ENCODE results near the gene R3HCC1L. TPM values are rescaled to one million over a fixed set of nuclear protein-coding genes. Genes with fewer than 3 reads are reported as not detected.

Gene R3HCC1L
- total RNA-seq, 1 experiment from 2014 or later: 16.2 TPM

DNA sequence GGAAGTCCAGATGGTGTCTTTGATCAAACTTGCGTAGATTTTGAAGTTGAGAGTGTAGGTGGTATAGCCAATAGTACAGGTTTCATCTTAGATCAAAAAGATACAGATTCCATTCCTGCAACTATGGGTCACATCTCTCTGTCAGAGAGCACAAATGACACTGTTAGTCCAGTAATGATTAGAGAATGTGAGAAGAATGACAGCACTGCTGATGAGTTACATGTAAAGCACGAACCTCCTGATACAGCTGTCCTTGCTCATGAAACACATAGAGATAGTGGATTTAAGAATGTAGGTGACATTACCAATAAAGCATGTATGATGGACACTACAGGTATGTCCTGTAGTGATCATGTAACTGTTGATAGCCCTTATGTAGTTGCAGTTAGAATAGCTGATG lies 74.5 kb downstream of the R3HCC1L start:
- no peak for DNase-seq (ENCODE audit: low spot score)
- Histone ChIP-seq H3K9me3 (ENCODE audit: low read depth, low read length, poor library complexity, severe bottlenecking) (no peaks in the 10 kb centered on the region), H3K36me3 (ENCODE audit: insufficient read depth, low read length, poor library complexity, severe bottlenecking) (peaks cover 4% of the 10 kb centered on the region), H3K4me1 (ENCODE audit: insufficient read depth, low read length, poor library complexity, severe bottlenecking) (no peaks in the 10 kb centered on the region), H3K27me3 (replicated peaks; ENCODE audit: insufficient read depth, low read depth, low read length, poor library complexity) (no peaks in the 10 kb centered on the region), H3K4me3 (ENCODE audit: low read depth, low read length, poor library complexity, severe bottlenecking) (no peak overlapping the region), H3K27ac (ENCODE audit: low read depth, low read length, poor library complexity, severe bottlenecking) (no peak overlapping the region)
- TF ChIP-seq EZH2 (IDR thresholded peaks at IDR 0.05; ENCODE audit: borderline replicate concordance, low read depth, low read length, poor library complexity, severe bottlenecking): no peak
- TF ChIP-seq, protein P1, sequence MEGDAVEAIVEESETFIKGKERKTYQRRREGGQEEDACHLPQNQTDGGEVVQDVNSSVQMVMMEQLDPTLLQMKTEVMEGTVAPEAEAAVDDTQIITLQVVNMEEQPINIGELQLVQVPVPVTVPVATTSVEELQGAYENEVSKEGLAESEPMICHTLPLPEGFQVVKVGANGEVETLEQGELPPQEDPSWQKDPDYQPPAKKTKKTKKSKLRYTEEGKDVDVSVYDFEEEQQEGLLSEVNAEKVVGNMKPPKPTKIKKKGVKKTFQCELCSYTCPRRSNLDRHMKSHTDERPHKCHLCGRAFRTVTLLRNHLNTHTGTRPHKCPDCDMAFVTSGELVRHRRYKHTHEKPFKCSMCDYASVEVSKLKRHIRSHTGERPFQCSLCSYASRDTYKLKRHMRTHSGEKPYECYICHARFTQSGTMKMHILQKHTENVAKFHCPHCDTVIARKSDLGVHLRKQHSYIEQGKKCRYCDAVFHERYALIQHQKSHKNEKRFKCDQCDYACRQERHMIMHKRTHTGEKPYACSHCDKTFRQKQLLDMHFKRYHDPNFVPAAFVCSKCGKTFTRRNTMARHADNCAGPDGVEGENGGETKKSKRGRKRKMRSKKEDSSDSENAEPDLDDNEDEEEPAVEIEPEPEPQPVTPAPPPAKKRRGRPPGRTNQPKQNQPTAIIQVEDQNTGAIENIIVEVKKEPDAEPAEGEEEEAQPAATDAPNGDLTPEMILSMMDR (conservative IDR thresholded peaks at IDR 0.05; ENCODE audit: low read depth, low read length): no peak
- ChIA-PET CTCF (no interaction called here), POLR2A (ENCODE audit: low non-redundant PET) (no interaction called here)
- intact Hi-C loops (cut with micrococcal nuclease; ENCODE audit: unreplicated experiment): no loop called here
- no TSS peak for BruUV-seq (replicated peaks)

DNA sequence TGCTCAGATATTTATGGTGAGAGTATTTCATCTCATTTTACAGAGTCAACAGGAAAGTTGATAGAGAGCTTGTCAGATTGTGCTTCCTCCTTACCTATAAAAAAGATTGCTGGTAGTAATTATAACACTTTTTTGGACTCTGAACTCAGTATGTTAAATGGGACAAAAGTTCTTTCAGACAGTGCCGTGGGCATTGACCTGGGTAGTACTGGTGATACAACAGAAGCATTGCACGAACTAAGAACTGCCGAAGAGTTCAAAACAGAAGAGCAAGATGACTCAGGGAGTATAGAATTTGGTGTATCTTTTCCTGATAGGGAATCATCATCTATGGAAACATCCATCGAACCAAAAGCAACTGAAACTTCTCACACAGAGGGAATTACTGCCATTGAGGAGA lies 75.0 kb downstream of the R3HCC1L start:
- no TSS peak for BruUV-seq (replicated peaks)
- H3K36me3 ChIP-seq (ENCODE audit: insufficient read depth, low read length, poor library complexity, severe bottlenecking): peaks cover 4% of the 10 kb centered on the region
- POLR2A ChIA-PET (ENCODE audit: low non-redundant PET): no interaction called here
- H3K27me3 ChIP-seq (replicated peaks; ENCODE audit: insufficient read depth, low read depth, low read length, poor library complexity): no peaks in the 10 kb centered on the region
- intact Hi-C loops (cut with micrococcal nuclease; ENCODE audit: unreplicated experiment): no loop called here
- DNase-seq (ENCODE audit: low spot score): no peak
- TF ChIP-seq, protein P1 (conservative IDR thresholded peaks at IDR 0.05; ENCODE audit: low read depth, low read length): no peak
- no peak for TF ChIP-seq EZH2 (IDR thresholded peaks at IDR 0.05; ENCODE audit: borderline replicate concordance, low read depth, low read length, poor library complexity, severe bottlenecking)
- H3K9me3 ChIP-seq (ENCODE audit: low read depth, low read length, poor library complexity, severe bottlenecking): no peaks in the 10 kb centered on the region
- CTCF ChIA-PET: no interaction called here
- H3K27ac ChIP-seq (ENCODE audit: low read depth, low read length, poor library complexity, severe bottlenecking): no peak overlapping the region
- H3K4me1 ChIP-seq (ENCODE audit: insufficient read depth, low read length, poor library complexity, severe bottlenecking): no peaks in the 10 kb centered on the region
- H3K4me3 ChIP-seq (ENCODE audit: low read depth, low read length, poor library complexity, severe bottlenecking): no peak overlapping the region

DNA sequence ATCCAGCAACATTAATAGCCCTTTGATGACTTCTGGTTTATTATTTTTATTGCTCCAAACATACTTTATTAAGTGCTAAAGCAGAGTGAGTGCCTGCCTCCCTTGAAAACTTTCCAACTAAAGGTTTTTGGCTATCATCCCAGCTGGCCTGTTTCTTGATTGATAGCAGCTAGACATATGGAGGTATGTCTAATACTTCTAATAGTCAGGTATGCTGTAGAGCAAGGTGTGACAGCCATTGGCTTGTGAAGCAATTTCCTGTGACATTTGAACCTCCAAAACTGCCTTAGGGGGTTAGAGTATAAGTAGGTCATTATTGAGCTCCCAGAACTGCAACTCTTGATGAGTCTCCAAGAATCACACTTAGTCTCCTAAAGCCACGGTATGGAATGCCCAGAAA lies 77.7 kb downstream of the R3HCC1L start:
- BruUV-seq (replicated peaks): no TSS peak
- no peak for DNase-seq (ENCODE audit: low spot score)
- ChIA-PET POLR2A (ENCODE audit: low non-redundant PET) (no interaction called here), CTCF (no interaction called here)
- intact Hi-C loops (cut with micrococcal nuclease; ENCODE audit: unreplicated experiment): no loop called here
- H3K9me3 ChIP-seq (ENCODE audit: low read depth, low read length, poor library complexity, severe bottlenecking): no peaks in the 10 kb centered on the region
- no peak overlapping the region for H3K4me3 ChIP-seq (ENCODE audit: low read depth, low read length, poor library complexity, severe bottlenecking)
- TF ChIP-seq EZH2 (IDR thresholded peaks at IDR 0.05; ENCODE audit: borderline replicate concordance, low read depth, low read length, poor library complexity, severe bottlenecking): no peak
- TF ChIP-seq, protein P1 (conservative IDR thresholded peaks at IDR 0.05; ENCODE audit: low read depth, low read length): no peak
- H3K36me3 ChIP-seq (ENCODE audit: insufficient read depth, low read length, poor library complexity, severe bottlenecking): peaks cover 7% of the 10 kb centered on the region
- no peaks in the 10 kb centered on the region for H3K4me1 ChIP-seq (ENCODE audit: insufficient read depth, low read length, poor library complexity, severe bottlenecking)
- H3K27me3 ChIP-seq (replicated peaks; ENCODE audit: insufficient read depth, low read depth, low read length, poor library complexity): no peaks in the 10 kb centered on the region
- H3K27ac ChIP-seq (ENCODE audit: low read depth, low read length, poor library complexity, severe bottlenecking): no peak overlapping the region

All from A673 (cell line).